Lung (tissue), 12 donors: ENCODE data around the gene CEP104. TPM values are rescaled to one million over a fixed set of nuclear protein-coding genes. Genes with fewer than 3 reads are reported as not detected.

Experiments
- ATAC-seq: fragments of 200-7000 bp; cut with Tn5 transposase; one replicate; pipeline ENCODE4 v1.9.1; 2020; ENCODE audit warnings: moderate number of reproducible peaks; ENCODE audit not compliant: insufficient read depth, low FRiP score
- DNase-seq, 3 donors: peaks; one replicate each; pipeline ENCODE4 v3.0.0-alpha.2; 2013 to 2017
- H3K27ac ChIP-seq, 2 donors: one replicate each; pipeline ENCODE4 v1.5.1; 2013; ENCODE audit warnings: mild to moderate bottlenecking in 2 of 2, moderate library complexity in 2 of 2, control low read depth in 1 of 2, inconsistent platforms in 1 of 2, low read depth in 1 of 2, low read length in 1 of 2
- H3K27me3 ChIP-seq, 3 donors: one replicate each; pipeline ENCODE4 v1.5.1; 2013; ENCODE audit warnings: low read length in 2 of 3; ENCODE audit not compliant: control insufficient read depth in 3 of 3, insufficient read depth in 3 of 3
- H3K36me3 ChIP-seq, 4 donors: one replicate each; pipeline ENCODE4 v1.5.1; 2013; ENCODE audit warnings: low read length in 4 of 4, mild to moderate bottlenecking in 1 of 4, moderate library complexity in 1 of 4; ENCODE audit not compliant: control insufficient read depth in 4 of 4, insufficient read depth in 4 of 4
- H3K4me1 ChIP-seq, 5 donors: one replicate each; pipeline ENCODE4 v1.5.1; 2013; ENCODE audit warnings: low read length in 5 of 5, mild to moderate bottlenecking in 2 of 5, moderate library complexity in 1 of 5; ENCODE audit not compliant: control insufficient read depth in 5 of 5, insufficient read depth in 5 of 5
- H3K4me3 ChIP-seq: one replicate; pipeline ENCODE4 v1.5.1; 2013; ENCODE audit warnings: mild to moderate bottlenecking, control low read depth, moderate library complexity
- H3K9ac ChIP-seq, 2 donors: one replicate each; pipeline ENCODE4 v1.5.1; 2013; ENCODE audit warnings: low read length in 2 of 2, control low read depth in 1 of 2; ENCODE audit not compliant: insufficient read depth in 1 of 2
- H3K9me3 ChIP-seq, 4 donors: one replicate each; pipeline ENCODE4 v1.5.1; 2013; ENCODE audit warnings: low read length in 3 of 4, mild to moderate bottlenecking in 1 of 4, moderate library complexity in 1 of 4; ENCODE audit not compliant: control insufficient read depth in 4 of 4, insufficient read depth in 3 of 4
- WGBS, 2 donors: extraction: QIAGEN DNeasy Blood & Tissue Kit; methylation state at CpG; one replicate each; pipeline ENCODE4 v1.1.7; 2013; 5-methylcytosine and 5-hydroxymethylcytosine counted together
- polyA plus RNA-seq, 2 donors: library from polyadenylated mRNA; stranded (reverse); fragments of 200-250 nt; gene quantifications; one replicate each; pipeline ENCODE4 v1.2.1, GENCODE V29; 2013
- total RNA-seq, 2 donors: library from RNA; depleted of rRNA in 1 of 2; stranded (reverse); fragments of >200 nt in 1 of 2; gene quantifications; one replicate each; pipeline ENCODE4 v1.2.1, GENCODE V29; 2014 to 2021
- TF ChIP-seq, protein P1 (sequence below): IDR thresholded peaks from 2 replicates; pipeline ENCODE4 v1.5.1; 2012; ENCODE audit warnings: mild to moderate bottlenecking; ENCODE audit errors: control extremely low read depth, extremely low read depth
- donor health status: control.
- donor health status: control.
- donor health status: Bipolar disorder and iron deficiency.
- donor health status: healthy.
- donor health status: DM: yes; HTN: yes; CAD: no.

Gene CEP104
- total and polyA plus RNA-seq, 4 donors, result 8.9 to 56.5 (median 25.5) TPM

DNA sequence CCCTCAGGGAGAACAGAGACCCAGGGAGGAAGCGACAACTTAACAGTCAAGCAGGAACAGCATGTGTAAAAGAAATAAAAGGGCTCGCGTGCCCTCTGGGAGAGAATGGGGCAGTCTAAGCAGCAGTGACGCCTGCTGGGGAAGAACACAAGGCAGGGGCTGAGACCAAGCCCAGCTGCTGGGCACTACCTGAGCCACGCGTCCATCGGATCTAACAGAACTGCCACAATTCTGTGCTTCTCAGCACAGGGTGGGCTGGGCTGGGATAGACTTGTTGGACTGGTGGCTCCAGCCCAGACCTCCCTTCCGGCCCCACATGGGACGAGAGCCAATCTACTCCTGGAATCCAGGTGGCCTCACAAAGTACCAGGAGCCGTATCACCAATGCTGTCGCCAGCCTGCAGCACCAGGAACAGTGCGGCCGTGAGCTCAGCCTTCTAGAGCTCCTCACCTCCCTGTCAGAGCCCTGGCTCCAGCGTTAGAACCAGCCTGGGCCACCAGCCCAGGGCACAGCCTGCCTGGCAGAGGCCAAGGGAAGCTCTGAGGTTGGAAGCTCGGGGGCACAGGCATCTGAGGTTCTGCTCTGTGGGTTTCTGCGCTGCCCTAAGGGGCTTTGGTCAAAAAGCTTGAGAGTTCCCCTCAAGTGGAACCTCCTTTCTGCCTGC, 68.1 kb downstream of the CEP104 start:
- no peak for ATAC-seq
- 86 to 88% methylated on average over 16 of the region's 16 CpGs for WGBS, 2 donors

DNA sequence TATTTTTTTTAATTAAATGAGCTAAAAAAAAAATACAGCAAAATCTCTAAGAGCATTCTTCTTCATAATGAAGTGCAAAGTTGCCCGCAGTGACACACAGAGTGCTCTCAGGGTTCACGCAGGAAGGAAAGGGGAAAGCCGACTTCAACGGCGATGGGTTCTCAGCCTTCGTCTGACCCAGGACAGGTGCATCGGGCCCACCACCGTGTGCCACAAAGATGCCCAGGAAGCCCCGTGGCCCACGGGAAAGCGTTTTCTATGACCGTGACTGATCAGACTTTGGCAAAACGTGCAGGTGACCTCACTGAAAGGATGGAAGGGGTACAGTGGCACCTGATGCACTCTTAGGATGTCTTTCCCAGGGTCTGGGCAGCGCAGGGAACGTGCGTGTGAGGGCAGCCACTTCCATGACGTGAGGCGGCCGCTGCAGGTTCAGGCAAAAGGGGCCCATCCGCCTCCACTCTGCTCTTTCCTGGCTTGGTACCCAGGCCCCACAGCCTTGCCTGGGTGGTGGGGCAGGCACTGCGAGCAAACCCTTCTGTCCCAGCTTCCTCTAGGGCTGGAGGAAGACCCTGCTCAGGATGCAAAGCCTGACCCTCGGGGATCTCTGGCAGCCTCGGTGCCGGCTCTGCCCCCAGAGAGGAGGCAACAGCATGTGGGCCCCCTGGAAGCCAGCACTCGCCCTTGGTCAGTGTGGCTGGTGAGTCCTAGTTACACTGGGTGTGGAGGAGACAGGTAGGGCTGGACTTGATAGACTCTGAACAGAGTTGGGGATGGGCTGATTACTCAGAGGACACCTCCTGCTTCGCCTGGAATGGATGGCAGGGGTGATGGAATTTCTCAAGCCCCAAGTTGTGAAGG, 69.0 kb downstream of the CEP104 start:
- Histone ChIP-seq H3K9me3 (no peaks in the 10 kb centered on the region), H3K27me3 (no peaks in the 10 kb centered on the region), H3K27ac (no peak overlapping the region), H3K9ac (no peak overlapping the region), H3K4me3 (no peak overlapping the region), H3K4me1 (peaks cover 0 to 2% (median 0%) of the 10 kb centered on the region in 5 donors), H3K36me3 (peaks cover 4 to 50% (median 26%) of the 10 kb centered on the region in 4 donors)
- WGBS, 2 donors, result 91 to 93% methylated on average over 26 of the region's 26 CpGs
- DNase-seq (no peak), ATAC-seq (no peak)
- TF ChIP-seq, protein P1, sequence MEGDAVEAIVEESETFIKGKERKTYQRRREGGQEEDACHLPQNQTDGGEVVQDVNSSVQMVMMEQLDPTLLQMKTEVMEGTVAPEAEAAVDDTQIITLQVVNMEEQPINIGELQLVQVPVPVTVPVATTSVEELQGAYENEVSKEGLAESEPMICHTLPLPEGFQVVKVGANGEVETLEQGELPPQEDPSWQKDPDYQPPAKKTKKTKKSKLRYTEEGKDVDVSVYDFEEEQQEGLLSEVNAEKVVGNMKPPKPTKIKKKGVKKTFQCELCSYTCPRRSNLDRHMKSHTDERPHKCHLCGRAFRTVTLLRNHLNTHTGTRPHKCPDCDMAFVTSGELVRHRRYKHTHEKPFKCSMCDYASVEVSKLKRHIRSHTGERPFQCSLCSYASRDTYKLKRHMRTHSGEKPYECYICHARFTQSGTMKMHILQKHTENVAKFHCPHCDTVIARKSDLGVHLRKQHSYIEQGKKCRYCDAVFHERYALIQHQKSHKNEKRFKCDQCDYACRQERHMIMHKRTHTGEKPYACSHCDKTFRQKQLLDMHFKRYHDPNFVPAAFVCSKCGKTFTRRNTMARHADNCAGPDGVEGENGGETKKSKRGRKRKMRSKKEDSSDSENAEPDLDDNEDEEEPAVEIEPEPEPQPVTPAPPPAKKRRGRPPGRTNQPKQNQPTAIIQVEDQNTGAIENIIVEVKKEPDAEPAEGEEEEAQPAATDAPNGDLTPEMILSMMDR, result no peak

More for the DNA sequence above, 68.1 kb downstream of the CEP104 start:
- Histone ChIP-seq H3K9me3 (no peaks in the 10 kb centered on the region), H3K9ac (no peak overlapping the region), H3K27me3 (no peaks in the 10 kb centered on the region), H3K27ac (no peak overlapping the region), H3K4me1 (peaks cover 0 to 10% (median 0%) of the 10 kb centered on the region in 5 donors), H3K4me3 (no peak overlapping the region), H3K36me3 (peaks cover 4 to 44% (median 19%) of the 10 kb centered on the region in 4 donors)
- DNase-seq, result no peak
- TF ChIP-seq, protein P1, result no peak

DNA sequence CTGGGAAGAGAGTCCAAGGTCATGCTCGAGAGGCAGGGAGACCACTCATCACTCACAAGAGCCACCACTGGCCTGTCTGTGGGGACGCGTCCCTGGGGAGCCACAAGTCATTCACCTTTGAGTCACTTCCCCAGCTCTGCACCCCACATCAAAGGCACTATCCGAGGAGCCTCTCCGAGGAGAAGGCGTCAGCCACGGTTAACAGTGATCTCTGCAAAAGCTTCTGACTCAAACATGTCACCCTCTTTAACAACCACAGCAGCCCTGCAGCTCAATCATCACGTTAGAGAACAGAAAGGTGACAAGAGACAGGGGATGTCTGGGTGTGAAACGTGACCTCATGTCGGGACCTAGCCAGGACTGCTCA, 69.7 kb downstream of the CEP104 start:
- DNase-seq (no peak), ATAC-seq (no peak)
- no peak overlapping the region for H3K27ac ChIP-seq
- no peaks in the 10 kb centered on the region for H3K9me3 ChIP-seq
- H3K4me3 ChIP-seq, result no peak overlapping the region
- no peak overlapping the region for H3K9ac ChIP-seq
- H3K27me3 ChIP-seq, result no peaks in the 10 kb centered on the region
- TF ChIP-seq, protein P1, result no peak
- WGBS, 2 donors, result 87 to 91% methylated on average over 10 of the region's 10 CpGs
- H3K4me1 ChIP-seq, result peaks cover 0 to 2% (median 0%) of the 10 kb centered on the region in 5 donors
- peaks cover 7 to 55% (median 32%) of the 10 kb centered on the region in 4 donors for H3K36me3 ChIP-seq
